GM23338 (cell line): Measurements from ENCODE around the gene MIEN1. TPM values are rescaled to one million over a fixed set of nuclear protein-coding genes. Genes with fewer than 3 reads are reported as not detected.
A peak's percentile ranks its signal among the peaks of the same experiment; 100 is the strongest.

Source experiments
- ATAC-seq: fragments of 200-7000 bp; cut with Tn5 transposase; 3 replicates; pipeline ENCODE4 v1.9.1; 2020
- DNase-seq: peaks from one replicate; pipeline ENCODE4 v3.0.0-alpha.2; 2015; ENCODE audit warnings: low spot score
- H2AFZ ChIP-seq: fragments of 200-600 bp; sonication (generic); 2 replicates; pipeline ENCODE4 v1.8.0; 2016; ENCODE audit warnings: antibody characterized with exemption, mild to moderate bottlenecking, moderate library complexity
- H3F3A ChIP-seq: fragments of 200-600 bp; sonication (generic); replicated peaks from 2 replicates; pipeline ENCODE4 v1.8.0; 2017; ENCODE audit warnings: antibody characterized with exemption, mixed run types, low read depth
- H3K27ac ChIP-seq: fragments of 200-600 bp; sonication (generic); 2 replicates; pipeline ENCODE4 v1.6.1; 2016; ENCODE audit warnings: low read depth
- H3K27me3 ChIP-seq: fragments of 200-600 bp; sonication (generic); 2 replicates; pipeline ENCODE4 v1.8.0; 2016; ENCODE audit warnings: mild to moderate bottlenecking, mixed run types, moderate library complexity; ENCODE audit not compliant: insufficient read depth
- H3K36me3 ChIP-seq: fragments of 200-600 bp; sonication (generic); 2 replicates; pipeline ENCODE4 v1.8.0; 2016; ENCODE audit warnings: mild to moderate bottlenecking; ENCODE audit not compliant: insufficient read depth
- H3K4me1 ChIP-seq: fragments of 200-600 bp; sonication (generic); 2 replicates; pipeline ENCODE4 v1.8.0; 2016; ENCODE audit warnings: mild to moderate bottlenecking, moderate library complexity; ENCODE audit not compliant: insufficient read depth
- H3K4me2 ChIP-seq: fragments of 200-600 bp; sonication (generic); 2 replicates; pipeline ENCODE4 v1.7.1; 2017; ENCODE audit warnings: mixed run types
- H3K4me3 ChIP-seq: fragments of 200-600 bp; sonication (generic); 2 replicates; pipeline ENCODE4 v1.6.1; 2016; ENCODE audit warnings: mixed run types
- H3K79me2 ChIP-seq: fragments of 200-600 bp; sonication (generic); replicated peaks from 2 replicates; pipeline ENCODE4 v1.8.0; 2017; ENCODE audit warnings: mild to moderate bottlenecking; ENCODE audit not compliant: insufficient read depth
- H3K9me2 ChIP-seq: fragments of 200-600 bp; sonication (generic); 2 replicates; pipeline ENCODE4 v1.8.0; 2017; ENCODE audit not compliant: insufficient read depth
- H4K20me1 ChIP-seq: fragments of 200-600 bp; sonication (generic); replicated peaks from 2 replicates; pipeline ENCODE4 v1.8.0; 2017; ENCODE audit warnings: mild to moderate bottlenecking; ENCODE audit not compliant: insufficient read depth
- H3K27ac Mint-ChIP-seq: 2 replicates; pipeline ENCODE4 v1.8.0; 2020; ENCODE audit warnings: inconsistent platforms, mild to moderate bottlenecking, moderate library complexity, mixed read lengths
- H3K27me3 Mint-ChIP-seq: 3 replicates; pipeline ENCODE4 v1.8.0; 2022; ENCODE audit warnings: low read depth, mild to moderate bottlenecking, moderate library complexity, mixed read lengths, inconsistent platforms; ENCODE audit not compliant: insufficient read depth, poor library complexity
- H3K36me3 Mint-ChIP-seq: 3 replicates; pipeline ENCODE4 v1.8.0; 2021; ENCODE audit warnings: low read depth, mild to moderate bottlenecking, inconsistent platforms, moderate library complexity, mixed read lengths
- H3K4me1 Mint-ChIP-seq: 3 replicates; pipeline ENCODE4 v1.8.0; 2020; ENCODE audit warnings: mild to moderate bottlenecking, inconsistent platforms, mixed read lengths
- H3K4me3 Mint-ChIP-seq: 3 replicates; pipeline ENCODE4 v1.8.0; 2021; ENCODE audit warnings: moderate library complexity, mild to moderate bottlenecking, inconsistent platforms, mixed read lengths
- H3K9me3 Mint-ChIP-seq: 3 replicates; pipeline ENCODE4 v1.8.0; 2020; ENCODE audit warnings: moderate library complexity, mild to moderate bottlenecking, inconsistent platforms, mixed read lengths
- CREB1 ChIP-seq: fragments of 250-450 bp; sonication (Bioruptor Pico); IDR thresholded peaks from 2 replicates; pipeline ENCODE4 v1.5.0; 2020; ENCODE audit warnings: low read depth, mild to moderate bottlenecking, moderate library complexity
- EZH2 ChIP-seq: fragments of 200-600 bp; sonication (generic); IDR thresholded peaks from one replicate; pipeline ENCODE4 v1.8.0; 2017; ENCODE audit warnings: antibody characterized with exemption, mild to moderate bottlenecking, low read depth; ENCODE audit not compliant: unreplicated experiment
- EZH2phosphoT487 ChIP-seq: fragments of 200-600 bp; sonication (generic); IDR thresholded peaks from one replicate; pipeline ENCODE4 v1.8.1; 2018; ENCODE audit warnings: antibody characterized with exemption; ENCODE audit not compliant: unreplicated experiment
- JUNB ChIP-seq: IDR thresholded peaks from one replicate; pipeline ENCODE4 v1.6.1; 2016; ENCODE audit warnings: antibody characterized with exemption; ENCODE audit not compliant: unreplicated experiment
- NANOG ChIP-seq: IDR thresholded peaks from 2 replicates; pipeline ENCODE4 v1.6.1; 2016; ENCODE audit warnings: antibody characterized with exemption, borderline replicate concordance
- POLR2AphosphoS5 ChIP-seq: IDR thresholded peaks from 2 replicates; pipeline ENCODE4 v1.6.1; 2016; ENCODE audit warnings: antibody characterized with exemption, low read depth
- STAT1 ChIP-seq: IDR thresholded peaks from one replicate; pipeline ENCODE4 v1.6.1; 2016; ENCODE audit warnings: antibody characterized with exemption; ENCODE audit not compliant: unreplicated experiment
- ZNF114 ChIP-seq: fragments of 250-450 bp; sonication (Bioruptor Pico); IDR thresholded peaks from 2 replicates; pipeline ENCODE4 v1.5.0; 2020; ENCODE audit warnings: mild to moderate bottlenecking, moderate library complexity
- ZNF331 ChIP-seq: fragments of 250-450 bp; sonication (Bioruptor Pico); IDR thresholded peaks from 2 replicates; pipeline ENCODE4 v1.5.0; 2020; ENCODE audit warnings: low read depth, mild to moderate bottlenecking, moderate library complexity
- polyA plus RNA-seq: library from polyadenylated mRNA; unstranded; fragments of >200 nt; fragmentation: Nextera tagmentation; extraction: Ambion mirVana; gene quantifications from 2 replicates; pipeline ENCODE4 v1.2.1, GENCODE V29; 2016
- total RNA-seq: library from RNA; depleted of rRNA; stranded (reverse); fragments of >200 nt; shearing (Covaris generic); gene quantifications from 2 replicates; pipeline ENCODE4 v1.2.3, GENCODE V29; 2014
- TF ChIP-seq, protein P1 (sequence below): IDR thresholded peaks from one replicate; pipeline ENCODE4 v1.6.1; 2018; ENCODE audit warnings: antibody characterized with exemption; ENCODE audit not compliant: unreplicated experiment
- TF ChIP-seq, protein P2 (sequence below): IDR thresholded peaks from 2 replicates; pipeline ENCODE4 v1.6.1; 2016; ENCODE audit warnings: antibody characterized with exemption
- TF ChIP-seq, protein P3 (sequence below), 2 experiments: fragments of 200-600 bp in 1 of 2; sonication (generic) in 1 of 2; conservative IDR thresholded peaks; 2 replicates each; pipeline versions ENCODE4 v1.5.1 to v1.6.1; 2016 to 2017; ENCODE audit warnings: antibody characterized with exemption in 2 of 2, low read depth in 2 of 2, mild to moderate bottlenecking in 2 of 2, moderate library complexity in 1 of 2
- TF ChIP-seq, protein P4 (sequence below): fragments of 250-450 bp; sonication (Bioruptor Pico); IDR thresholded peaks from 2 replicates; pipeline ENCODE4 v1.5.0; 2020; ENCODE audit warnings: mild to moderate bottlenecking, moderate library complexity

The MIEN1 gene
- total and polyA plus RNA-seq, 2 experiments from 2014 or later = 37.1 to 91.8 TPM

DNA sequence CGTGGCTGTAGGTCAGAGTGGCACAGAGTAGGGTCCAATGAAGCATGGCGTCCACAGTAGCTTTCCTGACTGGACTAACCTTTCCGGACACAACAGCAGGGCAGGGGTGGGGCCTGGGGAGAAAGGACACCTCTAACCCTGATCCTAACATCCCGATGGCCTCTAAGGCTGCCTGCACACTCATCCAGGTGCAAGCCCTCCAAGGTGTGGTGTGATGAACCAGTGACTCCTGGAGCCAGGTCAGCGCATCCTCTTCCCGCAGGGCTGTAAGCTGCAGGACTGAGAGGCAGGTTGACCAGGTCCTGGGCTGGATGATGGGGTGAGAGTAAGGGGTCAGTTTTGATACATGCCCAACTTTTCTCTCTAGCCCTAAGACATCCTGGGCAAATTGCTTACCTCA, 33.6 kb downstream of the MIEN1 start:
- Histone ChIP-seq H3K4me3 (peak overlapping the region; percentile 42; the same call in 1 of the 2 replicates), H3K27me3 (no peaks in the 10 kb centered on the region), H3K36me3 (no peaks in the 10 kb centered on the region), H3K4me1 (peaks cover 51% of the 10 kb centered on the region), H3F3A (peaks cover 14% of the 10 kb centered on the region), H4K20me1 (peaks cover 2% of the 10 kb centered on the region; the same call in 1 of the 2 replicates), H3K79me2 (peaks cover 43% of the 10 kb centered on the region), H3K27ac (peak overlapping the region; percentile 93), H3K4me2 (peak overlapping the region; percentile 71), H3K9me2 (no peaks in the 10 kb centered on the region), H2AFZ (no peak overlapping the region)
- peaks cover 10% of the 10 kb centered on the region; the same call in 2 of the 3 replicates for H3K36me3 Mint-ChIP-seq
- no peaks in the 10 kb centered on the region for H3K9me3 Mint-ChIP-seq
- DNase-seq (no peak), ATAC-seq (no peak)
- H3K4me3 Mint-ChIP-seq = peak overlapping the region; percentile 32; the same call in 1 of the 3 replicates
- TF ChIP-seq, protein P1, sequence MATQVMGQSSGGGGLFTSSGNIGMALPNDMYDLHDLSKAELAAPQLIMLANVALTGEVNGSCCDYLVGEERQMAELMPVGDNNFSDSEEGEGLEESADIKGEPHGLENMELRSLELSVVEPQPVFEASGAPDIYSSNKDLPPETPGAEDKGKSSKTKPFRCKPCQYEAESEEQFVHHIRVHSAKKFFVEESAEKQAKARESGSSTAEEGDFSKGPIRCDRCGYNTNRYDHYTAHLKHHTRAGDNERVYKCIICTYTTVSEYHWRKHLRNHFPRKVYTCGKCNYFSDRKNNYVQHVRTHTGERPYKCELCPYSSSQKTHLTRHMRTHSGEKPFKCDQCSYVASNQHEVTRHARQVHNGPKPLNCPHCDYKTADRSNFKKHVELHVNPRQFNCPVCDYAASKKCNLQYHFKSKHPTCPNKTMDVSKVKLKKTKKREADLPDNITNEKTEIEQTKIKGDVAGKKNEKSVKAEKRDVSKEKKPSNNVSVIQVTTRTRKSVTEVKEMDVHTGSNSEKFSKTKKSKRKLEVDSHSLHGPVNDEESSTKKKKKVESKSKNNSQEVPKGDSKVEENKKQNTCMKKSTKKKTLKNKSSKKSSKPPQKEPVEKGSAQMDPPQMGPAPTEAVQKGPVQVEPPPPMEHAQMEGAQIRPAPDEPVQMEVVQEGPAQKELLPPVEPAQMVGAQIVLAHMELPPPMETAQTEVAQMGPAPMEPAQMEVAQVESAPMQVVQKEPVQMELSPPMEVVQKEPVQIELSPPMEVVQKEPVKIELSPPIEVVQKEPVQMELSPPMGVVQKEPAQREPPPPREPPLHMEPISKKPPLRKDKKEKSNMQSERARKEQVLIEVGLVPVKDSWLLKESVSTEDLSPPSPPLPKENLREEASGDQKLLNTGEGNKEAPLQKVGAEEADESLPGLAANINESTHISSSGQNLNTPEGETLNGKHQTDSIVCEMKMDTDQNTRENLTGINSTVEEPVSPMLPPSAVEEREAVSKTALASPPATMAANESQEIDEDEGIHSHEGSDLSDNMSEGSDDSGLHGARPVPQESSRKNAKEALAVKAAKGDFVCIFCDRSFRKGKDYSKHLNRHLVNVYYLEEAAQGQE = no peak
- TF ChIP-seq STAT1 = no peak
- TF ChIP-seq, protein P2, sequence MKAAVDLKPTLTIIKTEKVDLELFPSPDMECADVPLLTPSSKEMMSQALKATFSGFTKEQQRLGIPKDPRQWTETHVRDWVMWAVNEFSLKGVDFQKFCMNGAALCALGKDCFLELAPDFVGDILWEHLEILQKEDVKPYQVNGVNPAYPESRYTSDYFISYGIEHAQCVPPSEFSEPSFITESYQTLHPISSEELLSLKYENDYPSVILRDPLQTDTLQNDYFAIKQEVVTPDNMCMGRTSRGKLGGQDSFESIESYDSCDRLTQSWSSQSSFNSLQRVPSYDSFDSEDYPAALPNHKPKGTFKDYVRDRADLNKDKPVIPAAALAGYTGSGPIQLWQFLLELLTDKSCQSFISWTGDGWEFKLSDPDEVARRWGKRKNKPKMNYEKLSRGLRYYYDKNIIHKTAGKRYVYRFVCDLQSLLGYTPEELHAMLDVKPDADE = no peak
- TF ChIP-seq ZNF331 = no peak
- TF ChIP-seq NANOG = no peak
- TF ChIP-seq POLR2AphosphoS5 = no peak
- TF ChIP-seq, protein P3, sequence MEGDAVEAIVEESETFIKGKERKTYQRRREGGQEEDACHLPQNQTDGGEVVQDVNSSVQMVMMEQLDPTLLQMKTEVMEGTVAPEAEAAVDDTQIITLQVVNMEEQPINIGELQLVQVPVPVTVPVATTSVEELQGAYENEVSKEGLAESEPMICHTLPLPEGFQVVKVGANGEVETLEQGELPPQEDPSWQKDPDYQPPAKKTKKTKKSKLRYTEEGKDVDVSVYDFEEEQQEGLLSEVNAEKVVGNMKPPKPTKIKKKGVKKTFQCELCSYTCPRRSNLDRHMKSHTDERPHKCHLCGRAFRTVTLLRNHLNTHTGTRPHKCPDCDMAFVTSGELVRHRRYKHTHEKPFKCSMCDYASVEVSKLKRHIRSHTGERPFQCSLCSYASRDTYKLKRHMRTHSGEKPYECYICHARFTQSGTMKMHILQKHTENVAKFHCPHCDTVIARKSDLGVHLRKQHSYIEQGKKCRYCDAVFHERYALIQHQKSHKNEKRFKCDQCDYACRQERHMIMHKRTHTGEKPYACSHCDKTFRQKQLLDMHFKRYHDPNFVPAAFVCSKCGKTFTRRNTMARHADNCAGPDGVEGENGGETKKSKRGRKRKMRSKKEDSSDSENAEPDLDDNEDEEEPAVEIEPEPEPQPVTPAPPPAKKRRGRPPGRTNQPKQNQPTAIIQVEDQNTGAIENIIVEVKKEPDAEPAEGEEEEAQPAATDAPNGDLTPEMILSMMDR (conservative IDR thresholded peaks at IDR 0.05; ENCODE audit: low read depth in 2 of 2) = no peak
- TF ChIP-seq CREB1 = no peak
- TF ChIP-seq JUNB = no peak
- TF ChIP-seq EZH2phosphoT487 = no peak
- TF ChIP-seq, protein P4, sequence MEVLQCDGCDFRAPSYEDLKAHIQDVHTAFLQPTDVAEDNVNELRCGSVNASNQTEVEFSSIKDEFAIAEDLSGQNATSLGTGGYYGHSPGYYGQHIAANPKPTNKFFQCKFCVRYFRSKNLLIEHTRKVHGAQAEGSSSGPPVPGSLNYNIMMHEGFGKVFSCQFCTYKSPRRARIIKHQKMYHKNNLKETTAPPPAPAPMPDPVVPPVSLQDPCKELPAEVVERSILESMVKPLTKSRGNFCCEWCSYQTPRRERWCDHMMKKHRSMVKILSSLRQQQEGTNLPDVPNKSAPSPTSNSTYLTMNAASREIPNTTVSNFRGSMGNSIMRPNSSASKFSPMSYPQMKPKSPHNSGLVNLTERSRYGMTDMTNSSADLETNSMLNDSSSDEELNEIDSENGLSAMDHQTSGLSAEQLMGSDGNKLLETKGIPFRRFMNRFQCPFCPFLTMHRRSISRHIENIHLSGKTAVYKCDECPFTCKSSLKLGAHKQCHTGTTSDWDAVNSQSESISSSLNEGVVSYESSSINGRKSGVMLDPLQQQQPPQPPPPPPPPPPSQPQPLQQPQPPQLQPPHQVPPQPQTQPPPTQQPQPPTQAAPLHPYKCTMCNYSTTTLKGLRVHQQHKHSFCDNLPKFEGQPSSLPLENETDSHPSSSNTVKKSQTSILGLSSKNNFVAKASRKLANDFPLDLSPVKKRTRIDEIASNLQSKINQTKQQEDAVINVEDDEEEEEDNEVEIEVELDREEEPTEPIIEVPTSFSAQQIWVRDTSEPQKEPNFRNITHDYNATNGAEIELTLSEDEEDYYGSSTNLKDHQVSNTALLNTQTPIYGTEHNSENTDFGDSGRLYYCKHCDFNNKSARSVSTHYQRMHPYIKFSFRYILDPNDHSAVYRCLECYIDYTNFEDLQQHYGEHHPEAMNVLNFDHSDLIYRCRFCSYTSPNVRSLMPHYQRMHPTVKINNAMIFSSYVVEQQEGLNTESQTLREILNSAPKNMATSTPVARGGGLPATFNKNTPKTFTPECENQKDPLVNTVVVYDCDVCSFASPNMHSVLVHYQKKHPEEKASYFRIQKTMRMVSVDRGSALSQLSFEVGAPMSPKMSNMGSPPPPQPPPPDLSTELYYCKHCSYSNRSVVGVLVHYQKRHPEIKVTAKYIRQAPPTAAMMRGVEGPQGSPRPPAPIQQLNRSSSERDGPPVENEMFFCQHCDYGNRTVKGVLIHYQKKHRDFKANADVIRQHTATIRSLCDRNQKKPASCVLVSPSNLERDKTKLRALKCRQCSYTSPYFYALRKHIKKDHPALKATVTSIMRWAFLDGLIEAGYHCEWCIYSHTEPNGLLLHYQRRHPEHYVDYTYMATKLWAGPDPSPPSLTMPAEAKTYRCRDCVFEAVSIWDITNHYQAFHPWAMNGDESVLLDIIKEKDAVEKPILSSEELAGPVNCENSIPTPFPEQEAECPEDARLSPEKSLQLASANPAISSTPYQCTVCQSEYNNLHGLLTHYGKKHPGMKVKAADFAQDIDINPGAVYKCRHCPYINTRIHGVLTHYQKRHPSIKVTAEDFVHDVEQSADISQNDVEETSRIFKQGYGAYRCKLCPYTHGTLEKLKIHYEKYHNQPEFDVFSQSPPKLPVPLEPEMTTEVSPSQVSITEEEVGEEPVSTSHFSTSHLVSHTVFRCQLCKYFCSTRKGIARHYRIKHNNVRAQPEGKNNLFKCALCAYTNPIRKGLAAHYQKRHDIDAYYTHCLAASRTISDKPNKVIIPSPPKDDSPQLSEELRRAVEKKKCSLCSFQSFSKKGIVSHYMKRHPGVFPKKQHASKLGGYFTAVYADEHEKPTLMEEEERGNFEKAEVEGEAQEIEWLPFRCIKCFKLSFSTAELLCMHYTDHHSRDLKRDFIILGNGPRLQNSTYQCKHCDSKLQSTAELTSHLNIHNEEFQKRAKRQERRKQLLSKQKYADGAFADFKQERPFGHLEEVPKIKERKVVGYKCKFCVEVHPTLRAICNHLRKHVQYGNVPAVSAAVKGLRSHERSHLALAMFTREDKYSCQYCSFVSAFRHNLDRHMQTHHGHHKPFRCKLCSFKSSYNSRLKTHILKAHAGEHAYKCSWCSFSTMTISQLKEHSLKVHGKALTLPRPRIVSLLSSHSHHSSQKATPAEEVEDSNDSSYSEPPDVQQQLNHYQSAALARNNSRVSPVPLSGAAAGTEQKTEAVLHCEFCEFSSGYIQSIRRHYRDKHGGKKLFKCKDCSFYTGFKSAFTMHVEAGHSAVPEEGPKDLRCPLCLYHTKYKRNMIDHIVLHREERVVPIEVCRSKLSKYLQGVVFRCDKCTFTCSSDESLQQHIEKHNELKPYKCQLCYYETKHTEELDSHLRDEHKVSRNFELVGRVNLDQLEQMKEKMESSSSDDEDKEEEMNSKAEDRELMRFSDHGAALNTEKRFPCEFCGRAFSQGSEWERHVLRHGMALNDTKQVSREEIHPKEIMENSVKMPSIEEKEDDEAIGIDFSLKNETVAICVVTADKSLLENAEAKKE (CRISPR knock-in tag) = no peak
- no peak for TF ChIP-seq ZNF114
- no peak for TF ChIP-seq EZH2
- peaks cover 56% of the 10 kb centered on the region for H3K4me1 Mint-ChIP-seq
- peaks cover 17% of the 10 kb centered on the region for H3K27me3 Mint-ChIP-seq
- H3K27ac Mint-ChIP-seq = peak overlapping the region; percentile 98
